CD14-positive monocyte (primary cell): ENCODE results near the gene RARB. TPM values are rescaled to one million over a fixed set of nuclear protein-coding genes. Genes with fewer than 3 reads are reported as not detected.

ENCODE experiments used
- DNase-seq, 3 donors: peaks; one replicate each; pipeline ENCODE4 v3.0.0-alpha.2; 2011 to 2022
- H2AFZ ChIP-seq: 2 replicates; pipeline ENCODE4 v1.6.0; 2012; ENCODE audit warnings: mild to moderate bottlenecking, low read depth, low read length, inconsistent platforms; ENCODE audit not compliant: insufficient read depth, poor library complexity, severe bottlenecking
- H3K27ac ChIP-seq, 2 donors: 1 replicate in 1 of 2; 2 replicates in 1 of 2; pipeline ENCODE4 v1.5.1; 2012 to 2013; ENCODE audit warnings: low read length in 2 of 2, control low read depth in 1 of 2, inconsistent platforms in 1 of 2, low read depth in 1 of 2, mild to moderate bottlenecking in 1 of 2
- H3K27me3 ChIP-seq, 2 donors: one replicate each; pipeline versions ENCODE4 v1.6.0 to v1.6.1; 2011 to 2013; ENCODE audit warnings: low read length in 2 of 2; ENCODE audit not compliant: control insufficient read depth in 2 of 2, insufficient read depth in 2 of 2
- H3K36me3 ChIP-seq, 2 donors: replicated peaks in 1 of 2; 1 replicate in 1 of 2; 2 replicates in 1 of 2; pipeline versions ENCODE4 v1.5.1 to v1.6.1; 2012 to 2013; ENCODE audit warnings: low read length in 2 of 2, control low read depth in 1 of 2, inconsistent platforms in 1 of 2, mild to moderate bottlenecking in 1 of 2; ENCODE audit not compliant: insufficient read depth in 2 of 2, control insufficient read depth in 1 of 2
- H3K4me1 ChIP-seq, 2 donors: 1 replicate in 1 of 2; 2 replicates in 1 of 2; pipeline versions ENCODE4 v1.5.1 to v1.6.1; 2012 to 2013; ENCODE audit warnings: low read length in 2 of 2, control low read depth in 1 of 2, inconsistent platforms in 1 of 2, mild to moderate bottlenecking in 1 of 2, moderate library complexity in 1 of 2; ENCODE audit not compliant: insufficient read depth in 2 of 2, control insufficient read depth in 1 of 2
- H3K4me2 ChIP-seq: replicated peaks from 2 replicates; pipeline ENCODE3; 2012; ENCODE audit warnings: low read length, moderate library complexity, mild to moderate bottlenecking; ENCODE audit not compliant: poor library complexity, severe bottlenecking; ENCODE audit errors: extremely low read depth
- H3K4me3 ChIP-seq, 3 experiments: fragments of 200-600 bp in 1 of 3; sonication (generic) in 1 of 3; replicated peaks in 1 of 3; 1 replicate in 2 of 3; 2 replicates in 1 of 3; pipeline ENCODE4 v1.5.1; 2011 to 2013; ENCODE audit warnings: low read length in 3 of 3, mild to moderate bottlenecking in 3 of 3, control low read depth in 2 of 3, low read depth in 2 of 3, inconsistent platforms in 1 of 3, moderate library complexity in 1 of 3
- H3K79me2 ChIP-seq: 2 replicates; pipeline ENCODE4 v1.6.0; 2012; ENCODE audit warnings: mild to moderate bottlenecking, control low read depth, inconsistent platforms, low read length, moderate library complexity; ENCODE audit not compliant: insufficient read depth
- H3K9ac ChIP-seq: 2 replicates; pipeline ENCODE4 v1.6.0; 2017; ENCODE audit warnings: low read length, mild to moderate bottlenecking; ENCODE audit not compliant: insufficient read depth, poor library complexity, severe bottlenecking
- H3K9me3 ChIP-seq, 2 donors: replicated peaks in 1 of 2; 1 replicate in 1 of 2; 2 replicates in 1 of 2; pipeline versions ENCODE4 v1.5.1 to v1.6.1; 2012 to 2013; ENCODE audit warnings: low read length in 2 of 2, control low read depth in 1 of 2; ENCODE audit not compliant: control insufficient read depth in 1 of 2, insufficient read depth in 1 of 2
- H4K20me1 ChIP-seq: 2 replicates; pipeline ENCODE4 v1.6.0; 2012; ENCODE audit warnings: mild to moderate bottlenecking, low read length, control low read depth, moderate library complexity; ENCODE audit not compliant: insufficient read depth
- H3K27ac Mint-ChIP-seq, 7 donors: one replicate each; pipeline ENCODE4 v1.8.0; 2020; ENCODE audit warnings: mild to moderate bottlenecking in 7 of 7, mixed read lengths in 7 of 7, moderate library complexity in 6 of 7, inconsistent platforms in 2 of 7
- H3K27me3 Mint-ChIP-seq, 3 donors: one replicate each; pipeline ENCODE4 v1.8.0; 2021 to 2022; ENCODE audit warnings: low read depth in 3 of 3, mild to moderate bottlenecking in 3 of 3, mixed read lengths in 3 of 3, moderate library complexity in 3 of 3, inconsistent platforms in 1 of 3
- H3K36me3 Mint-ChIP-seq, 2 donors: one replicate each; pipeline ENCODE4 v1.8.0; 2020; ENCODE audit warnings: mixed read lengths in 2 of 2, inconsistent platforms in 1 of 2, mild to moderate bottlenecking in 1 of 2
- H3K4me1 Mint-ChIP-seq: one replicate; pipeline ENCODE4 v1.8.0; 2020; ENCODE audit warnings: mild to moderate bottlenecking, mixed read lengths
- H3K4me3 Mint-ChIP-seq, 2 donors: one replicate each; pipeline ENCODE4 v1.8.0; 2020; ENCODE audit warnings: mild to moderate bottlenecking in 2 of 2, mixed read lengths in 2 of 2, moderate library complexity in 1 of 2
- H3K9me3 Mint-ChIP-seq, 7 donors: one replicate each; pipeline ENCODE4 v1.8.0; 2020 to 2022; ENCODE audit warnings: mixed read lengths in 7 of 7, mild to moderate bottlenecking in 6 of 7, moderate library complexity in 6 of 7, inconsistent platforms in 2 of 7
- CTCF ChIP-seq: fragments of 200-600 bp; IDR thresholded peaks from one replicate; pipeline ENCODE4 v1.8.0; 2022; ENCODE audit warnings: antibody characterized with exemption, mild to moderate bottlenecking
- WGBS: methylation state at CpG from one replicate; pipeline ENCODE4 v1.1.5; 2013; ENCODE audit warnings: missing lambda C conversion rate; ENCODE audit not compliant: insufficient coverage; 5-methylcytosine and 5-hydroxymethylcytosine counted together
- intact Hi-C, 2 donors: fragments of 100-400 bp; cut with micrococcal nuclease; formaldehyde crosslinking; loops; one replicate each; pipeline versions ENCODE4 v1.15.0 to v1.15.1; 2023
- polyA plus RNA-seq, 3 donors: library from polyadenylated mRNA; depleted of rRNA in 1 of 3; unstranded in 2 of 3; stranded (reverse) in 1 of 3; fragments of 300-500 nt in 2 of 3; fragments of >200 nt in 1 of 3; fragmentation: Illumina TruSeq in 2 of 3; gene quantifications; 1 replicate in 2 of 3; 2 replicates in 1 of 3; pipeline ENCODE4 v1.2.3, GENCODE V29; 2012 to 2021

The RARB gene
- polyA plus RNA-seq, 3 donors, result not detected

GRCh38 chr3:25433868-25434267 lies 5.8 kb downstream of the RARB start:
- TF ChIP-seq CTCF, result no peak
- Histone ChIP-seq H4K20me1 (no peaks in the 10 kb centered on the region), H3K36me3 (no peaks in the 10 kb centered on the region), H3K27ac (no peak overlapping the region), H2AFZ (no peak overlapping the region), H3K4me2 (no peak overlapping the region), H3K79me2 (no peaks in the 10 kb centered on the region), H3K9me3 (no peaks in the 10 kb centered on the region), H3K9ac (no peak overlapping the region), H3K4me1 (no peaks in the 10 kb centered on the region), H3K27me3 (peaks cover 30 to 34% of the 10 kb centered on the region in 2 donors), H3K4me3 (no peak overlapping the region)
- intact Hi-C loops, result no loop called here
- DNase-seq, result no peak
- no peak overlapping the region for H3K27ac Mint-ChIP-seq
- no peaks in the 10 kb centered on the region for H3K4me1 Mint-ChIP-seq
- H3K36me3 Mint-ChIP-seq, result no peaks in the 10 kb centered on the region
- peaks cover 29 to 43% (median 30%) of the 10 kb centered on the region in 3 donors for H3K27me3 Mint-ChIP-seq
- peaks cover 0 to 3% (median 0%) of the 10 kb centered on the region in 7 donors for H3K9me3 Mint-ChIP-seq
- WGBS, result 24% methylated on average over 5 of the region's 5 CpGs
- H3K4me3 Mint-ChIP-seq, result no peak overlapping the region

GRCh38 chr3:25437953-25438352 lies 9.9 kb downstream of the RARB start:
- no peak for TF ChIP-seq CTCF
- Mint-ChIP-seq H3K27ac (no peak overlapping the region), H3K27me3 (peaks cover 3 to 15% (median 14%) of the 10 kb centered on the region in 3 donors), H3K4me1 (no peaks in the 10 kb centered on the region), H3K9me3 (peaks cover 0 to 3% (median 0%) of the 10 kb centered on the region in 7 donors), H3K4me3 (no peak overlapping the region), H3K36me3 (no peaks in the 10 kb centered on the region)
- no peak overlapping the region for H3K4me2 ChIP-seq
- H3K9me3 ChIP-seq, result no peaks in the 10 kb centered on the region
- H2AFZ ChIP-seq, result no peak overlapping the region
- no peak for DNase-seq
- H3K27me3 ChIP-seq, result peaks cover 0 to 2% of the 10 kb centered on the region in 2 donors
- no peaks in the 10 kb centered on the region for H3K36me3 ChIP-seq
- H3K9ac ChIP-seq, result no peak overlapping the region
- no peaks in the 10 kb centered on the region for H3K4me1 ChIP-seq
- intact Hi-C loops, result no loop called here
- H4K20me1 ChIP-seq, result no peaks in the 10 kb centered on the region
- 93% methylated on average over 3 of the region's 6 CpGs for WGBS
- H3K27ac ChIP-seq, result no peak overlapping the region
- H3K4me3 ChIP-seq, result no peak overlapping the region
- no peaks in the 10 kb centered on the region for H3K79me2 ChIP-seq
